Activated naive CD8-positive, alpha-beta T cell treated with anti-CD3 and anti-CD28 coated beads for 36 hours (primary cell): ENCODE results near the gene IL22RA2. TPM values are rescaled to one million over a fixed set of nuclear protein-coding genes. Genes with fewer than 3 reads are reported as not detected.
"Not testable (repeated sequence)": the region's sequence is repeated elsewhere in the genome, so short reads cannot be mapped to it uniquely, and the experiment has no call there.

Experiments used
- DNase-seq: peaks from one replicate; pipeline ENCODE4 v3.0.0; 2021
- H3K27ac Mint-ChIP-seq: one replicate; pipeline ENCODE4 v1.8.0; 2022; ENCODE audit warnings: mild to moderate bottlenecking, moderate library complexity, mixed read lengths
- H3K27me3 Mint-ChIP-seq: one replicate; pipeline ENCODE4 v1.8.0; 2022; ENCODE audit warnings: mild to moderate bottlenecking, mixed read lengths
- H3K36me3 Mint-ChIP-seq: one replicate; pipeline ENCODE4 v1.8.0; 2021; ENCODE audit warnings: mild to moderate bottlenecking, mixed read lengths
- H3K4me1 Mint-ChIP-seq: one replicate; pipeline ENCODE4 v1.8.0; 2021; ENCODE audit warnings: mixed read lengths
- H3K4me3 Mint-ChIP-seq: one replicate; pipeline ENCODE4 v1.8.0; 2022; ENCODE audit warnings: mild to moderate bottlenecking, moderate library complexity, mixed read lengths
- H3K9me3 Mint-ChIP-seq: one replicate; pipeline ENCODE4 v1.8.0; 2022; ENCODE audit warnings: mixed read lengths
- total RNA-seq, 2 experiments: library from RNA; stranded (reverse); gene quantifications; one replicate each; pipeline ENCODE4 v1.2.3, GENCODE V29; 2021

The IL22RA2 gene
- not detected for total RNA-seq

- peaks cover 2% of the 10 kb centered on the region for H3K9me3 Mint-ChIP-seq
- DNase-seq = no peak
- H3K36me3 Mint-ChIP-seq = no peaks in the 10 kb centered on the region
- H3K27ac Mint-ChIP-seq = no peak within 1 kb of the TSS
- no peak within 1 kb of the TSS for H3K4me3 Mint-ChIP-seq
- peaks cover 6% of the 10 kb centered on the region for H3K4me1 Mint-ChIP-seq
- H3K27me3 Mint-ChIP-seq = no peaks in the 10 kb centered on the region
Observed at GRCh38 chr6:137173501-137173900, at the start of gene IL22RA2. TSS of gene IL22RA2 (minus strand) at chr6:137173644. CDS start at chr6:137161749, 11,895 bp downstream.

- Mint-ChIP-seq H3K4me3 (no peak overlapping the region), H3K27ac (no peak overlapping the region), H3K36me3 (peaks cover 9% of the 10 kb centered on the region), H3K9me3 (peaks cover 2% of the 10 kb centered on the region), H3K27me3 (no peaks in the 10 kb centered on the region), H3K4me1 (peaks cover 39% of the 10 kb centered on the region)
- DNase-seq = no peak
Observed at GRCh38 chr6:137222381-137222780, 48.9 kb upstream of the IL22RA2 start.

GRCh38 chr6:137219664-137220252 is 46.3 kb upstream of the IL22RA2 start:
- H3K36me3 Mint-ChIP-seq = peaks cover 9% of the 10 kb centered on the region
- H3K9me3 Mint-ChIP-seq = peaks cover 2% of the 10 kb centered on the region
- H3K4me3 Mint-ChIP-seq = peak overlapping the region; percentile 98
- H3K27me3 Mint-ChIP-seq = no peaks in the 10 kb centered on the region
- peak overlapping the region; percentile 92 for H3K27ac Mint-ChIP-seq
- no peak for DNase-seq
- H3K4me1 Mint-ChIP-seq = peaks cover 46% of the 10 kb centered on the region

- Mint-ChIP-seq H3K9me3 (peaks cover 2% of the 10 kb centered on the region), H3K27ac (peak within 1 kb of the TSS; percentile 98), H3K27me3 (no peaks in the 10 kb centered on the region), H3K36me3 (peaks cover 12% of the 10 kb centered on the region), H3K4me3 (peak within 1 kb of the TSS; percentile 98), H3K4me1 (peaks cover 46% of the 10 kb centered on the region)
- DNase-seq = peak; percentile 97
Observed at GRCh38 chr6:137218917-137219663, 45.6 kb upstream of the IL22RA2 start, which contains the start of gene IFNGR1. TSS of gene IFNGR1 (minus strand) at chr6:137219385. CDS start at chr6:137219327, 58 bp downstream.

GRCh38 chr6:137218473-137218916 is 45.1 kb upstream of the IL22RA2 start:
- Mint-ChIP-seq H3K4me1 (peaks cover 45% of the 10 kb centered on the region), H3K4me3 (peak overlapping the region; percentile 98), H3K27me3 (no peaks in the 10 kb centered on the region), H3K27ac (peak overlapping the region; percentile 98), H3K9me3 (peaks cover 2% of the 10 kb centered on the region), H3K36me3 (peaks cover 12% of the 10 kb centered on the region)
- peak; percentile 41 for DNase-seq

GRCh38 chr6:137217801-137218472 is 44.5 kb upstream of the IL22RA2 start:
- no peak for DNase-seq
- peaks cover 12% of the 10 kb centered on the region for H3K36me3 Mint-ChIP-seq
- peaks cover 49% of the 10 kb centered on the region for H3K4me1 Mint-ChIP-seq
- peaks cover 2% of the 10 kb centered on the region for H3K9me3 Mint-ChIP-seq
- peak overlapping the region; percentile 98 for H3K27ac Mint-ChIP-seq
- peak overlapping the region; percentile 98 for H3K4me3 Mint-ChIP-seq
- H3K27me3 Mint-ChIP-seq = no peaks in the 10 kb centered on the region

- Mint-ChIP-seq H3K27ac (no peak overlapping the region), H3K9me3 (peaks cover 2% of the 10 kb centered on the region), H3K4me1 (peaks cover 51% of the 10 kb centered on the region), H3K4me3 (no peak overlapping the region), H3K36me3 (peaks cover 16% of the 10 kb centered on the region), H3K27me3 (no peaks in the 10 kb centered on the region)
- no peak for DNase-seq
Observed at GRCh38 chr6:137216875-137217553, 43.6 kb upstream of the IL22RA2 start.

- peaks cover 2% of the 10 kb centered on the region for H3K9me3 Mint-ChIP-seq
- no peaks in the 10 kb centered on the region for H3K27me3 Mint-ChIP-seq
- peaks cover 51% of the 10 kb centered on the region for H3K4me1 Mint-ChIP-seq
- no peak overlapping the region for H3K4me3 Mint-ChIP-seq
- H3K27ac Mint-ChIP-seq = no peak overlapping the region
- DNase-seq = no peak
- H3K36me3 Mint-ChIP-seq = peaks cover 16% of the 10 kb centered on the region
Observed at GRCh38 chr6:137216106-137216505, 42.7 kb upstream of the IL22RA2 start.

- H3K27ac Mint-ChIP-seq, H3K27me3 Mint-ChIP-seq, H3K4me3 Mint-ChIP-seq, H3K9me3 Mint-ChIP-seq, DNase-seq: not testable (repeated sequence)
- Mint-ChIP-seq H3K4me1 (peaks cover 51% of the 10 kb centered on the region), H3K36me3 (peaks cover 16% of the 10 kb centered on the region)
Observed at GRCh38 chr6:137215630-137216029, 42.2 kb upstream of the IL22RA2 start.

GRCh38 chr6:137214931-137215330 is 41.5 kb upstream of the IL22RA2 start:
- Mint-ChIP-seq H3K27me3 (no peaks in the 10 kb centered on the region), H3K9me3 (peaks cover under 1% of the 10 kb centered on the region), H3K36me3 (peaks cover 17% of the 10 kb centered on the region), H3K4me1 (peaks cover 45% of the 10 kb centered on the region), H3K4me3 (no peak overlapping the region), H3K27ac (no peak overlapping the region)
- DNase-seq = no peak

- no peak for DNase-seq
- Mint-ChIP-seq H3K9me3 (peaks cover 10% of the 10 kb centered on the region), H3K4me3 (no peak overlapping the region), H3K27ac (no peak overlapping the region), H3K27me3 (no peaks in the 10 kb centered on the region), H3K4me1 (peaks cover 40% of the 10 kb centered on the region), H3K36me3 (peaks cover 28% of the 10 kb centered on the region)
Observed at GRCh38 chr6:137213813-137214212, 40.4 kb upstream of the IL22RA2 start.

GRCh38 chr6:137213331-137213740 is 39.9 kb upstream of the IL22RA2 start:
- DNase-seq = no peak
- Mint-ChIP-seq H3K27me3 (no peaks in the 10 kb centered on the region), H3K4me3 (no peak overlapping the region), H3K36me3 (peaks cover 29% of the 10 kb centered on the region), H3K4me1 (peaks cover 40% of the 10 kb centered on the region), H3K27ac (no peak overlapping the region), H3K9me3 (peaks cover 10% of the 10 kb centered on the region)

GRCh38 chr6:137211910-137212309 is 38.5 kb upstream of the IL22RA2 start:
- no peak overlapping the region for H3K27ac Mint-ChIP-seq
- H3K27me3 Mint-ChIP-seq = no peaks in the 10 kb centered on the region
- H3K4me1 Mint-ChIP-seq = peaks cover 32% of the 10 kb centered on the region
- no peak for DNase-seq
- H3K9me3 Mint-ChIP-seq = peaks cover 17% of the 10 kb centered on the region
- H3K4me3 Mint-ChIP-seq = no peak overlapping the region
- peaks cover 33% of the 10 kb centered on the region for H3K36me3 Mint-ChIP-seq

GRCh38 chr6:137210903-137211302 is 37.5 kb upstream of the IL22RA2 start:
- peaks cover 36% of the 10 kb centered on the region for H3K36me3 Mint-ChIP-seq
- H3K27me3 Mint-ChIP-seq = no peaks in the 10 kb centered on the region
- no peak for DNase-seq
- H3K27ac Mint-ChIP-seq = no peak overlapping the region
- H3K4me3 Mint-ChIP-seq = no peak overlapping the region
- peaks cover 17% of the 10 kb centered on the region for H3K9me3 Mint-ChIP-seq
- H3K4me1 Mint-ChIP-seq = peaks cover 25% of the 10 kb centered on the region

GRCh38 chr6:137208279-137208678 is 34.8 kb upstream of the IL22RA2 start:
- Mint-ChIP-seq H3K36me3 (peaks cover 36% of the 10 kb centered on the region), H3K9me3 (peaks cover 17% of the 10 kb centered on the region)

More at GRCh38 chr6:137208279-137208678, 34.8 kb upstream of the IL22RA2 start:
- Mint-ChIP-seq H3K27me3 (no peaks in the 10 kb centered on the region), H3K27ac (no peak overlapping the region), H3K4me3 (no peak overlapping the region), H3K4me1 (peaks cover 8% of the 10 kb centered on the region)
- no peak for DNase-seq
